GM12878 (cell line): Measurements from ENCODE around the gene SOX5. TPM values are rescaled to one million over a fixed set of nuclear protein-coding genes. Genes with fewer than 3 reads are reported as not detected.

Source experiments
- ATAC-seq: fragments of 200-7000 bp; cut with Tn5 transposase; 3 replicates; pipeline ENCODE4 v1.9.1; 2020; ENCODE audit warnings: mild to moderate bottlenecking, moderate library complexity
- BruUV-seq: library from RNA; stranded (reverse); fragments of 400-500 nt; replicated peaks from 2 replicates; lab custom pipeline; 2021; lab: Mats Ljungman, UMichigan
- CTCF ChIA-PET: fragments of 300-600 bp; sonication (Branson Sonifier 250); formaldehyde crosslinking; extraction: SDS; loops from one replicate; lab custom pipeline; 2021; ENCODE audit warnings: inconsistent platforms; lab: Yijun Ruan, JAX
- POLR2A ChIA-PET: fragments of 350-600 bp; formaldehyde crosslinking; extraction: SDS; loops from one replicate; lab custom pipeline; 2021; ENCODE audit warnings: inconsistent platforms; lab: Charles Lee
- RAD21 ChIA-PET: fragments of 300-600 bp; sonication (Branson Sonifier 250); formaldehyde crosslinking; loops from one replicate; lab custom pipeline; 2023; ENCODE audit warnings: antibody characterized with exemption; ENCODE audit not compliant: unreplicated experiment; lab: Charles Lee
- SMC1A ChIA-PET: fragments of 300-600 bp; sonication (Branson Sonifier 250); formaldehyde crosslinking; loops from one replicate; lab custom pipeline; 2023; ENCODE audit not compliant: unreplicated experiment, uncharacterized antibody; lab: Charles Lee
- DNase-seq: peaks from one replicate; pipeline ENCODE4 v3.0.0-alpha.2; 2011; ENCODE audit warnings: low read depth, low spot score
- FAIRE-seq: peaks from 3 replicates; lab custom pipeline; 2011; peaks lifted over from hg19 to GRCh38; lab: Jason Lieb, UNC
- H2AFZ ChIP-seq: 2 replicates; pipeline ENCODE4 v1.6.0; 2011; ENCODE audit warnings: low read depth, low read length, control low read depth; ENCODE audit not compliant: control insufficient read depth
- H3K27ac ChIP-seq: 2 replicates; pipeline ENCODE4 v1.5.1; 2011; ENCODE audit warnings: control low read depth; ENCODE audit not compliant: control insufficient read depth, insufficient read depth
- H3K27me3 ChIP-seq, 2 experiments: replicated peaks in 1 of 2; 2 replicates each; pipeline versions ENCODE4 v1.6.0 to v1.6.1; 2011; ENCODE audit warnings: low read length in 1 of 2; ENCODE audit not compliant: control insufficient read depth in 2 of 2, insufficient read depth in 2 of 2
- H3K36me3 ChIP-seq, 2 experiments: 2 replicates each; pipeline ENCODE4 v1.5.1; 2011; ENCODE audit warnings: low read length in 1 of 2; ENCODE audit not compliant: control insufficient read depth in 2 of 2, insufficient read depth in 2 of 2
- H3K4me1 ChIP-seq: 2 replicates; pipeline ENCODE4 v1.6.1; 2011; ENCODE audit warnings: mild to moderate bottlenecking, low read length, moderate library complexity, mixed read lengths; ENCODE audit not compliant: control insufficient read depth, insufficient read depth
- H3K4me2 ChIP-seq: 2 replicates; pipeline ENCODE4 v1.6.0; 2011; ENCODE audit warnings: control low read depth; ENCODE audit not compliant: control insufficient read depth, insufficient read depth
- H3K4me3 ChIP-seq: fragments of 200-600 bp; sonication (generic); 2 replicates; pipeline ENCODE4 v1.5.1; 2016
- H3K79me2 ChIP-seq: 2 replicates; pipeline ENCODE4 v1.6.0; 2011; ENCODE audit warnings: low read length; ENCODE audit not compliant: control insufficient read depth, insufficient read depth
- H3K9ac ChIP-seq: 2 replicates; pipeline ENCODE4 v1.8.0; 2011; ENCODE audit warnings: low read length, control low read depth, mixed read lengths; ENCODE audit not compliant: control insufficient read depth, insufficient read depth
- H3K9me3 ChIP-seq: replicated peaks from 3 replicates; pipeline ENCODE4 v1.5.1; 2011; ENCODE audit warnings: mild to moderate bottlenecking, low read length; ENCODE audit not compliant: control insufficient read depth, insufficient read depth
- H4K20me1 ChIP-seq: 2 replicates; pipeline ENCODE4 v1.6.0; 2011; ENCODE audit not compliant: control insufficient read depth, insufficient read depth
- BCL11A ChIP-seq: IDR thresholded peaks from 2 replicates; pipeline ENCODE4 v1.6.1; 2011; ENCODE audit warnings: low read depth, low read length
- BCLAF1 ChIP-seq: fragments of 450-650 bp; IDR thresholded peaks from 2 replicates; pipeline ENCODE4 v1.6.1; 2017; ENCODE audit warnings: antibody characterized with exemption, mild to moderate bottlenecking, moderate library complexity
- CEBPB ChIP-seq, 2 experiments: fragments of 150-350 bp in 1 of 2; IDR thresholded peaks; 2 replicates each; pipeline ENCODE4 v1.6.1; 2012 to 2014; ENCODE audit warnings: low read depth in 2 of 2, low read length in 2 of 2, borderline replicate concordance in 1 of 2, inconsistent platforms in 1 of 2
- E2F8 ChIP-seq: fragments of 450-650 bp; IDR thresholded peaks from 2 replicates; pipeline ENCODE4 v1.6.1; 2018; ENCODE audit warnings: mild to moderate bottlenecking, low read depth, moderate library complexity; ENCODE audit not compliant: partially characterized antibody
- GABPA ChIP-seq: IDR thresholded peaks from 2 replicates; pipeline ENCODE4 v1.6.1; 2014; ENCODE audit warnings: antibody characterized with exemption, low read depth, mild to moderate bottlenecking, inconsistent platforms
- HDAC2 ChIP-seq: fragments of 200-600 bp; sonication (generic); IDR thresholded peaks from 2 replicates; pipeline ENCODE4 v1.6.1; 2017
- MAX ChIP-seq: IDR thresholded peaks from 2 replicates; pipeline ENCODE4 v1.6.1; 2012; ENCODE audit warnings: low read depth, low read length, improper control_type of control experiment
- NBN ChIP-seq: fragments of 450-650 bp; IDR thresholded peaks from 2 replicates; pipeline ENCODE4 v1.6.1; 2016
- NFIC ChIP-seq: IDR thresholded peaks from 2 replicates; pipeline ENCODE4 v1.6.1; 2012; ENCODE audit warnings: low read depth, mild to moderate bottlenecking, inconsistent platforms, low read length, moderate library complexity
- RELA ChIP-seq: fragments of 450-650 bp; IDR thresholded peaks from 2 replicates; pipeline ENCODE4 v1.8.0; 2014; ENCODE audit warnings: borderline replicate concordance; ENCODE audit not compliant: partially characterized antibody
- STAT1 ChIP-seq: fragments of 450-650 bp; conservative IDR thresholded peaks from 2 replicates; pipeline ENCODE4 v1.6.1; 2014; ENCODE audit warnings: antibody characterized with exemption, mild to moderate bottlenecking
- SUZ12 ChIP-seq: fragments of 200-600 bp; sonication (generic); IDR thresholded peaks from one replicate; pipeline ENCODE4 v1.6.1; 2018; ENCODE audit warnings: antibody characterized with exemption, mild to moderate bottlenecking; ENCODE audit not compliant: unreplicated experiment
- ZNF687 ChIP-seq: fragments of 450-650 bp; IDR thresholded peaks from 2 replicates; pipeline ENCODE4 v1.6.1; 2017; ENCODE audit warnings: mild to moderate bottlenecking, moderate library complexity
- WGBS: methylation state at CpG from one replicate; pipeline ENCODE4 v1.1.6; 2016; ENCODE audit warnings: low lambda C conversion rate; ENCODE audit not compliant: insufficient replicate concordance, insufficient coverage; ENCODE audit errors: missing lambda C conversion rate; 5-methylcytosine and 5-hydroxymethylcytosine counted together
- in situ Hi-C: fragments of 300-500 bp; cut with MboI; formaldehyde crosslinking; loops from 9 replicates; pipeline ENCODE4 v1.14.3; 2018; ENCODE audit warnings: mixed read lengths
- intact Hi-C: fragments of 100-400 bp; cut with micrococcal nuclease; formaldehyde crosslinking; loops from one replicate; pipeline ENCODE4 v1.14.2; 2022; ENCODE audit not compliant: unreplicated experiment
- polyA plus RNA-seq, 11 experiments: library from polyadenylated mRNA; depleted of rRNA in 4 of 11; unstranded in 6 of 11; stranded (reverse) in 5 of 11; fragments of >200 nt; fragmentation: Nextera tagmentation in 4 of 11; fragmentation: Illumina TruSeq in 1 of 11; extraction: Ambion mirVana in 4 of 11; extraction: Trizol in 1 of 11; gene quantifications; 1 replicate in 1 of 11; 2 replicates in 10 of 11; pipeline versions ENCODE4 v1.2.1 to v1.2.3, GENCODE V29; 2011 to 2016; ENCODE audit warnings: inconsistent platforms in 2 of 11, missing spikeins in 2 of 11, low read depth in 1 of 11
- total RNA-seq, 4 experiments: library from RNA; depleted of rRNA in 3 of 4; stranded (reverse); fragments of >200 nt in 3 of 4; fragmentation: Illumina TruSeq in 1 of 4; extraction: Trizol in 1 of 4; gene quantifications; 2 replicates each; pipeline versions ENCODE4 v1.2.1 to v1.2.3, GENCODE V29; 2013 to 2021

Gene SOX5
- total and polyA plus RNA-seq, 10 of the 15 experiments (the other 5 are each of a cell fraction or from before 2014, with no cell fraction given) = 0.08 to 1.0 (median 0.24) TPM

- no peak overlapping the region for H2AFZ ChIP-seq
- in situ Hi-C loops = no loop called here
- TF ChIP-seq RELA (no peak), BCLAF1 (no peak), SUZ12 (no peak), GABPA (no peak), NFIC (no peak), CEBPB (IDR thresholded peaks at IDR 0.05; ENCODE audit: borderline replicate concordance in 1 of 2, low read depth in 2 of 2, low read length in 2 of 2) (no peak), MAX (no peak), HDAC2 (no peak), STAT1 (no peak), E2F8 (no peak), BCL11A (no peak), NBN (no peak), ZNF687 (no peak)
These were observed 2.1 kb downstream of the SOX5 start for GRCh38 chr12:23947395-23947794.

More at GRCh38 chr12:23947395-23947794, 2.1 kb downstream of the SOX5 start:
- DNase-seq = no peak
- Histone ChIP-seq H3K4me3 (no peak overlapping the region), H3K4me2 (no peak overlapping the region), H3K9ac (no peak overlapping the region), H3K36me3 (no peaks in the 10 kb centered on the region), H3K4me1 (no peaks in the 10 kb centered on the region), H3K9me3 (no peaks in the 10 kb centered on the region), H3K27me3 (peaks cover 0 to 9% of the 10 kb centered on the region in 2 experiments; a peak in 1 of 4 replicates), H3K27ac (no peak overlapping the region), H4K20me1 (no peaks in the 10 kb centered on the region), H3K79me2 (no peaks in the 10 kb centered on the region)
- intact Hi-C loops = no loop called here
- SMC1A ChIA-PET = interaction anchor here (0.9 to 1.0 kb wide), 2 partner anchors 12 to 711 kb away, joined by 3 read pairs; no protein-coding TSS in a partner anchor
- CTCF ChIA-PET = no interaction called here
- no TSS peak for BruUV-seq
- RAD21 ChIA-PET = no interaction called here
- FAIRE-seq = no peak
- 42% methylated on average over 2 of the region's 2 CpGs for WGBS
- POLR2A ChIA-PET = no interaction called here
- ATAC-seq = no peak
